GM21619 (cell line): ENCODE results near the gene ZC3H8.
"Not testable (repeated sequence)": the region's sequence is repeated elsewhere in the genome, so short reads cannot be mapped to it uniquely, and the experiment has no call there.

Experiments
- ATAC-seq: cut with Tn5 transposase; IDR thresholded peaks from one replicate; pipeline ENCODE4 v1.9.1; 2021; ENCODE audit not compliant: unreplicated experiment

ZC3H8 gene

GRCh38 chr2:112260295-112260625, 5.4 kb upstream of the ZC3H8 start:
- ATAC-seq, result no peak

- ATAC-seq, result no peak
Observed at GRCh38 chr2:112259509-112260294, 4.9 kb upstream of the ZC3H8 start.

- no peak for ATAC-seq
Observed at GRCh38 chr2:112257575-112257974, 2.7 kb upstream of the ZC3H8 start.

GRCh38 chr2:112256654-112257053, 1.8 kb upstream of the ZC3H8 start:
- no peak for ATAC-seq

GRCh38 chr2:112255875-112256274, 1.0 kb upstream of the ZC3H8 start:
- ATAC-seq, result no peak

- ATAC-seq, result no peak
Observed at GRCh38 chr2:112253261-112253815, 1.5 kb downstream of the ZC3H8 start.

- no peak for ATAC-seq
Observed at GRCh38 chr2:112251271-112251670, 3.6 kb downstream of the ZC3H8 start.

GRCh38 chr2:112244854-112245253, 10.0 kb downstream of the ZC3H8 start:
- ATAC-seq, result no peak

- no peak for ATAC-seq
Observed at GRCh38 chr2:112243233-112243632, 11.6 kb downstream of the ZC3H8 start.

- no peak for ATAC-seq
Observed at GRCh38 chr2:112242384-112242783, 12.5 kb downstream of the ZC3H8 start.

- no peak for ATAC-seq
Observed at GRCh38 chr2:112239862-112240261, 15.0 kb downstream of the ZC3H8 start.

GRCh38 chr2:112230371-112230770, 24.5 kb downstream of the ZC3H8 start:
- ATAC-seq, result no peak

- no peak for ATAC-seq
Observed at GRCh38 chr2:112229348-112229747, 25.5 kb downstream of the ZC3H8 start.

GRCh38 chr2:112220831-112221230, 34.0 kb downstream of the ZC3H8 start:
- ATAC-seq, result no peak

GRCh38 chr2:112220186-112220585, 34.7 kb downstream of the ZC3H8 start:
- no peak for ATAC-seq

GRCh38 chr2:112217854-112218253, 37.0 kb downstream of the ZC3H8 start:
- no peak for ATAC-seq

GRCh38 chr2:112216167-112216566, 38.7 kb downstream of the ZC3H8 start:
- ATAC-seq, result no peak

GRCh38 chr2:112207905-112208304, 46.9 kb downstream of the ZC3H8 start:
- not testable (repeated sequence) for ATAC-seq

GRCh38 chr2:112204411-112204810, 50.4 kb downstream of the ZC3H8 start:
- no peak for ATAC-seq

- no peak for ATAC-seq
Observed at GRCh38 chr2:112201696-112202430, 53.0 kb downstream of the ZC3H8 start.

GRCh38 chr2:112199188-112199587, 55.7 kb downstream of the ZC3H8 start:
- no peak for ATAC-seq

- ATAC-seq, result no peak
Observed at GRCh38 chr2:112198780-112199179, 56.1 kb downstream of the ZC3H8 start.
